ENCODE results near the gene TMEM51.

The TMEM51 gene

DNA sequence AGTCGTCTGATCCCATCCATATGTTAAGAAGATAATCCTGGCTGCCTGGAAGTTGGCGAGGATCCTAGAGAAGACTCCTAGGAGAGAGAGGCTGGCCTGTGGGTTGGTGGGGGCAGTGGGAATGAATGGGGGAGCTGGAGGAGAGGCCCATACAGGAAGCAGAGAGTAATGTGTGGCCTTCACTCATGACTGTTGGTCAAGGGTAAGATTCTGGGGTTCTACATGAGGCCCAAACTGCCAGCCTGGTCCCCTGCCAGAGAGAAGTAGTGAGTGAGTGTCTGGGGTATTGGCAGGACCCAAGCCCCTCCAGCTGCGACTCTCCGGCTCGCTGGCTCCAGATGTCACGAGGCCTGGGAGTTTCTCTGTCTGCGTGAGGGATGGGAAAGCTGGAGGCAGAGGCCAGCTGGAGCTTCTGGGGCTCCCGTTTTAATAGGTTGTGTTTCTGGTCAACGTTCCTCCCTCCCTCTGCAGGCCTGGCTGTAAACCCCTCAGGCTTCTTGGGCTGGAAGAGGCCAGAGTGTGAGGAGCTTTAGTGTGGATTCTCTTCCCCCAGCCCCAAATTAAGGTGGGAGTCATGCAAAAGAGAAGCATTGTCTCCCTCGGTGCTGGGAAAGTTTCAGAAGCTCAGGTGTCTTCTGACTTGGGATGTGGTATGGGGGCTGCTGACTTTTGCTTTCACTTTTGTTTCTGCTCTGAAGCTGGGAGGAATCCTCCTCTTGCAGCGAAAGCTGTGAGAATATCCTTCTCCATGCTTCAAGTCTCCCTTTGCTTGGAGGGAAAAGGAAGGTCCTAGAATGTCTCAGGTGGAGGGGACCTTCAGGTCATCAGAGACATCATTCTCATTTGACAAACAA lies 2.6 kb downstream of the TMEM51 start:
- H2BK120ac ChIP-seq (ENCODE audit: low read depth, low read length), result no peak overlapping the region
- no peak overlapping the region for H3K18ac ChIP-seq (ENCODE audit: low read length)
- H3K56ac ChIP-seq (ENCODE audit: low read length), result no peak overlapping the region
- H2BK15ac ChIP-seq (replicated peaks; ENCODE audit: low read depth), result no peak overlapping the region
- no peak overlapping the region for H2AK5ac ChIP-seq (ENCODE audit: low read length)
- no peak overlapping the region for H3K23ac ChIP-seq (ENCODE audit: low read length)
- no peak overlapping the region for H2BK5ac ChIP-seq (ENCODE audit: low read length)
- no CpG with 5 or more reads among the region's 11 CpGs for WGBS (ENCODE audit: extremely low coverage, insufficient coverage, low lambda C conversion rate)
- no peaks in the 10 kb centered on the region for H3K27me3 ChIP-seq (ENCODE audit: insufficient read depth, low read length, poor library complexity)
- no peak overlapping the region for H3K4me2 ChIP-seq (ENCODE audit: low read length)
- no peak overlapping the region for H4K8ac ChIP-seq (ENCODE audit: low read depth, low read length)
- H3K9ac ChIP-seq (ENCODE audit: low read length), result no peak overlapping the region
- no peaks in the 10 kb centered on the region for H3K79me2 ChIP-seq (ENCODE audit: control insufficient read depth, insufficient read depth, low read length)
- H3K79me1 ChIP-seq (ENCODE audit: low read length), result peaks cover 4% of the 10 kb centered on the region
- H3K4ac ChIP-seq (ENCODE audit: low read depth, low read length), result no peak overlapping the region
- no peak overlapping the region for H3K27ac ChIP-seq (ENCODE audit: low read depth, low read length)
- no peak overlapping the region for H3K4me3 ChIP-seq (ENCODE audit: low read length)
- H3K4me1 ChIP-seq (ENCODE audit: control insufficient read depth, low read depth, low read length), result no peaks in the 10 kb centered on the region
- no peak overlapping the region for H4K5ac ChIP-seq (ENCODE audit: low read length)
- no peak for DNase-seq
- no peaks in the 10 kb centered on the region for H3K36me3 ChIP-seq (ENCODE audit: control insufficient read depth, insufficient read depth, low read length)

DNA sequence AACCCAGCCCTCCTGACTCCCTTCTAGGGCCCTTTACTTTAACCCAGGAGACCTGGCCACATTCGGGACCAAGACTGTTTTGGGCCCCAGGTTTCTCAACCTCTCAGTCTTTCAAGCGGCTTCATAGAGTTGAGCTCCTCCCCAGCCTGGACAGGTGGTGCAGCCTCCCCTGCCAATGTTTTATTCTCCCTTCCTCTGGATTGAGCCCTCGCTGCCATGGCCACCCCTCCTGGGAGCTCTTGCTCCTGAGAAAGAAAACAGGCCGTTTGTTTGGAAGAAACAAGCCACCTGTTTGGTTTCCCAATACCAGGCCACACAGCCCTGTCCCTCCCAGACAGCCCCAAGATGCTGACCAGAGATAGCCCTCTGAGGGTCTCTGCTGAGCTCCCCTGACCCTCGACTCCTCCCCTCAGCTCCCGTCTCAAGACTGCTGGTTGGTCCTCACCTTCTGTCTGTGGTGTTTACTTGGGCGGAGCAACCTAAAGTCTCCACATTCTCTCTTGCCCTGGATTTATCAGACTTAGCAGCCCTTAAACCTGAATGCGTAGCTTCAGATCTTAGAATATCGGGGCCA lies 3.3 kb downstream of the TMEM51 start:
- H3K79me1 ChIP-seq (ENCODE audit: low read length), result peaks cover 4% of the 10 kb centered on the region
- no peak overlapping the region for H4K5ac ChIP-seq (ENCODE audit: low read length)
- H3K4me2 ChIP-seq (ENCODE audit: low read length), result no peak overlapping the region
- no CpG with 5 or more reads among the region's 9 CpGs for WGBS (ENCODE audit: extremely low coverage, insufficient coverage, low lambda C conversion rate)
- H3K36me3 ChIP-seq (ENCODE audit: control insufficient read depth, insufficient read depth, low read length), result no peaks in the 10 kb centered on the region
- no peak overlapping the region for H3K23ac ChIP-seq (ENCODE audit: low read length)
- H3K27me3 ChIP-seq (ENCODE audit: insufficient read depth, low read length, poor library complexity), result no peaks in the 10 kb centered on the region
- no peak overlapping the region for H2AK5ac ChIP-seq (ENCODE audit: low read length)
- H3K4me1 ChIP-seq (ENCODE audit: control insufficient read depth, low read depth, low read length), result no peaks in the 10 kb centered on the region
- no peak overlapping the region for H3K4ac ChIP-seq (ENCODE audit: low read depth, low read length)
- no peak overlapping the region for H4K8ac ChIP-seq (ENCODE audit: low read depth, low read length)
- H2BK120ac ChIP-seq (ENCODE audit: low read depth, low read length), result no peak overlapping the region
- no peaks in the 10 kb centered on the region for H3K79me2 ChIP-seq (ENCODE audit: control insufficient read depth, insufficient read depth, low read length)
- no peak overlapping the region for H3K18ac ChIP-seq (ENCODE audit: low read length)
- no peak overlapping the region for H3K56ac ChIP-seq (ENCODE audit: low read length)
- no peak overlapping the region for H2BK15ac ChIP-seq (replicated peaks; ENCODE audit: low read depth)
- DNase-seq, result no peak
- no peak overlapping the region for H3K9ac ChIP-seq (ENCODE audit: low read length)
- H2BK5ac ChIP-seq (ENCODE audit: low read length), result no peak overlapping the region
- no peak overlapping the region for H3K27ac ChIP-seq (ENCODE audit: low read depth, low read length)
- no peak overlapping the region for H3K4me3 ChIP-seq (ENCODE audit: low read length)

DNA sequence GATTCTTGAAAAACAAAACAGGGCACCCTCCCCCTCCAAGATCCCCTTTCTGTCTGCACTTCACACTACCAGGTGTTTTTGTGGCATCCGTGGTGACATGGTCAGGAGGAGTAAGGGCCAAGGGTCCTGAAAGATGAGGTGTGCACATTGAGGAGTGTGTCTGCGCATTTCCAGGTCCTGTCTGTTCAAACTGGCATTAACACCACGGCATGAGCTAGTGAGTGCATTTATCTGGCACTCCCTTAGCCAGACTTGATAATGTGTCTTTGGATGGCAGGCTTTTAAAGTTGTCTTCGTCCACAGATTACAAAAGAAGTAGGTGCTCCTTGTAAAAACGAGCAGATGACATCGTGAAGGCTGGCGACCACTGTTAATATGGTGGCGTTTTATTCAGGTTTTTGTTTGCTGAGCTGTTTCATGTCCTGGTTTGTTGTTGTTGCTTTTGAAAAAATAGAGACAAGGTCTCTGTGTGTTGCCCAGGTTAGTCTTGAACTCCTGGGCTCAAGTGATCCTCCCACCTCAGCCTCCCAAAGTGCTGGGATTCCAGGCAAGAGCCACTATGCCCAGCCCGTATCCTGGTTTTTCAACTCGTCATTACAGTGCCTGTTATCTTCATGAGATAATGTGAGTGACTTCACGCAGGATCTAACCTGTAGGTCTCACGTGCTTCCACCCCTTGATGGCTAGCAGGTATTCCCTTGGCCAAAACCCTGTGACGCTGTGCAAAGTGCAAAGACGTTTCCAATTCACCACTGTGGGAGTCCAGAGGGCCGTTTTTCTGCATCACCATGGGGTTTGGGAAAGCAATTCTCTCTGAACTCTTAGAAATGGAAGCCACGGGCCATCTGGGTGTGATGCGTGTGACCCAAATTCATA lies 4.2 kb downstream of the TMEM51 start:
- no peak overlapping the region for H3K27ac ChIP-seq (ENCODE audit: low read depth, low read length)
- H3K4ac ChIP-seq (ENCODE audit: low read depth, low read length), result no peak overlapping the region
- no peak overlapping the region for H3K4me2 ChIP-seq (ENCODE audit: low read length)
- H2BK15ac ChIP-seq (replicated peaks; ENCODE audit: low read depth), result no peak overlapping the region
- no peak overlapping the region for H4K8ac ChIP-seq (ENCODE audit: low read depth, low read length)
- no peak overlapping the region for H3K56ac ChIP-seq (ENCODE audit: low read length)
- no peak overlapping the region for H2BK5ac ChIP-seq (ENCODE audit: low read length)
- no CpG with 5 or more reads among the region's 17 CpGs for WGBS (ENCODE audit: extremely low coverage, insufficient coverage, low lambda C conversion rate)
- no peaks in the 10 kb centered on the region for H3K4me1 ChIP-seq (ENCODE audit: control insufficient read depth, low read depth, low read length)
- H2BK120ac ChIP-seq (ENCODE audit: low read depth, low read length), result no peak overlapping the region
- H2AK5ac ChIP-seq (ENCODE audit: low read length), result no peak overlapping the region
- H3K27me3 ChIP-seq (ENCODE audit: insufficient read depth, low read length, poor library complexity), result no peaks in the 10 kb centered on the region
- H3K23ac ChIP-seq (ENCODE audit: low read length), result no peak overlapping the region
- no peak for DNase-seq
- H3K18ac ChIP-seq (ENCODE audit: low read length), result no peak overlapping the region
- H3K36me3 ChIP-seq (ENCODE audit: control insufficient read depth, insufficient read depth, low read length), result no peaks in the 10 kb centered on the region
- H4K5ac ChIP-seq (ENCODE audit: low read length), result no peak overlapping the region
- no peaks in the 10 kb centered on the region for H3K79me2 ChIP-seq (ENCODE audit: control insufficient read depth, insufficient read depth, low read length)
- no peak overlapping the region for H3K9ac ChIP-seq (ENCODE audit: low read length)
- peaks cover 4% of the 10 kb centered on the region for H3K79me1 ChIP-seq (ENCODE audit: low read length)
- no peak overlapping the region for H3K4me3 ChIP-seq (ENCODE audit: low read length)

DNA sequence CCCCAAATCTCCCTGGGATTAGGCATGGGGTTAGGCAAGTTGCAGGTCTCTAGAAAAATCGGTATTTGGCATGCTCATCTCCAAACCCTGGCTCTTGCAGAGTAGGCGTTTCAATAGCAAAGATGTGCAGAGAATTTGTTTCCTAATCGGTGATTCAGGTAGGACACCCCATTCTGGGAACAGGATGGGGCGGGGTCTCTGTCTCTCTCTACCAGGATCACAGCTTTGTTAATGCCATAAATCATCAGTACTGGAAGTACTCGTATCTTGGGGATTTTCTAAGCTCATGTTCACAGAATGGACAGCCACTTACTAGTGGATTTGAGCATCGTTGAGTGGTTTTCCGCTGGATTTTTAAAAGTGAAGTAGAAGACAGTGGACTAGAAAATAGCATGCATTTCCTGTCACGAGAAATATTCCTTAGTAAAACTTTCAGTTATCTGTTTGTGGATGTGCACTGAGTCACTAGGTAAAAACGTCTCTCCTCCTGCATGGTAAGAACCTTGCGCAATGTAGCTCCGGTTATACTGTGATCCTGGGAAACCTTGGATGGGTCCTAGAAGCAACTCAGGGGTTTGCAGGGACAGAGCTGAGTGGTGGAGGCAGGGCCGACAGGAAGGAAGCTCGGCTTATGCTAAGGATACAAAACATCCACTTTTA lies 5.1 kb downstream of the TMEM51 start:
- no peak overlapping the region for H3K4me3 ChIP-seq (ENCODE audit: low read length)
- H3K27ac ChIP-seq (ENCODE audit: low read depth, low read length), result no peak overlapping the region
- peaks cover 4% of the 10 kb centered on the region for H3K79me1 ChIP-seq (ENCODE audit: low read length)

DNA sequence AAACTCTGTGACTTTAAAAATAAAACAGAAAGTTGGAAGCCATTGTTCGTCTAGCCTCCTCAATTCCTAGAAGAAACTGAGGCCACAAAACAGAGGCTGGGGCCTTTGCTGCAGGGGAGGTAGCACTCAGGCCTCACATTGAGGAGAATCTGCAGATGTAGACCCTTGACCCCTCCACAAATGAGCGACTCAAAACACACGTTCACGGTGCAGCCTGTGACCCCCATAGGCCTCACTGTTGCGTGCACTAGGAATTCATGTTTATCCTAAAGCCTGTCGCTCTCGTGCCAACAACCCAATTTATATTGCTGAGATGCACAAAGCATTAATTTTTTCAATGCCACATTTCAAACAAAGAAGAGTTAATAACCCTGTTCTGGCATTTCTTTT lies 5.6 kb downstream of the TMEM51 start:
- H3K27ac ChIP-seq (ENCODE audit: low read depth, low read length), result no peak overlapping the region
- H3K4me2 ChIP-seq (ENCODE audit: low read length), result no peak overlapping the region
- no peak for DNase-seq
- H3K4me1 ChIP-seq (ENCODE audit: control insufficient read depth, low read depth, low read length), result no peaks in the 10 kb centered on the region
- WGBS (ENCODE audit: extremely low coverage, insufficient coverage, low lambda C conversion rate), result no CpG with 5 or more reads among the region's 7 CpGs
- H3K4ac ChIP-seq (ENCODE audit: low read depth, low read length), result no peak overlapping the region
- no peak overlapping the region for H4K8ac ChIP-seq (ENCODE audit: low read depth, low read length)
- H3K4me3 ChIP-seq (ENCODE audit: low read length), result no peak overlapping the region
- H2BK5ac ChIP-seq (ENCODE audit: low read length), result no peak overlapping the region
- H2BK15ac ChIP-seq (replicated peaks; ENCODE audit: low read depth), result no peak overlapping the region
- H3K79me1 ChIP-seq (ENCODE audit: low read length), result peaks cover 4% of the 10 kb centered on the region
- H3K18ac ChIP-seq (ENCODE audit: low read length), result no peak overlapping the region
- H3K56ac ChIP-seq (ENCODE audit: low read length), result no peak overlapping the region
- no peak overlapping the region for H2BK120ac ChIP-seq (ENCODE audit: low read depth, low read length)
- no peak overlapping the region for H3K23ac ChIP-seq (ENCODE audit: low read length)
- no peak overlapping the region for H4K5ac ChIP-seq (ENCODE audit: low read length)
- H3K27me3 ChIP-seq (ENCODE audit: insufficient read depth, low read length, poor library complexity), result no peaks in the 10 kb centered on the region
- H3K36me3 ChIP-seq (ENCODE audit: control insufficient read depth, insufficient read depth, low read length), result no peaks in the 10 kb centered on the region
- H3K9ac ChIP-seq (ENCODE audit: low read length), result no peak overlapping the region
- H3K79me2 ChIP-seq (ENCODE audit: control insufficient read depth, insufficient read depth, low read length), result no peaks in the 10 kb centered on the region
- no peak overlapping the region for H2AK5ac ChIP-seq (ENCODE audit: low read length)

More for the DNA sequence above, 5.1 kb downstream of the TMEM51 start:
- no peak overlapping the region for H3K4me2 ChIP-seq (ENCODE audit: low read length)
- H3K23ac ChIP-seq (ENCODE audit: low read length), result no peak overlapping the region
- no peak overlapping the region for H3K4ac ChIP-seq (ENCODE audit: low read depth, low read length)
- no peak for DNase-seq
- H2BK120ac ChIP-seq (ENCODE audit: low read depth, low read length), result no peak overlapping the region
- H2BK5ac ChIP-seq (ENCODE audit: low read length), result no peak overlapping the region
- no peak overlapping the region for H2BK15ac ChIP-seq (replicated peaks; ENCODE audit: low read depth)
- H3K36me3 ChIP-seq (ENCODE audit: control insufficient read depth, insufficient read depth, low read length), result no peaks in the 10 kb centered on the region
- no peak overlapping the region for H4K8ac ChIP-seq (ENCODE audit: low read depth, low read length)
- no peak overlapping the region for H3K18ac ChIP-seq (ENCODE audit: low read length)
- no peak overlapping the region for H4K5ac ChIP-seq (ENCODE audit: low read length)
- H2AK5ac ChIP-seq (ENCODE audit: low read length), result no peak overlapping the region
- no peaks in the 10 kb centered on the region for H3K79me2 ChIP-seq (ENCODE audit: control insufficient read depth, insufficient read depth, low read length)
- H3K56ac ChIP-seq (ENCODE audit: low read length), result no peak overlapping the region
- WGBS (ENCODE audit: extremely low coverage, insufficient coverage, low lambda C conversion rate), result no CpG with 5 or more reads among the region's 13 CpGs
- H3K27me3 ChIP-seq (ENCODE audit: insufficient read depth, low read length, poor library complexity), result no peaks in the 10 kb centered on the region
- no peaks in the 10 kb centered on the region for H3K4me1 ChIP-seq (ENCODE audit: control insufficient read depth, low read depth, low read length)
- no peak overlapping the region for H3K9ac ChIP-seq (ENCODE audit: low read length)

Data from mesendoderm (in vitro differentiated cells).